Embryonic facial prominence (tissue), 1 donor: ENCODE measurements around the gene RCBTB1.
"Not testable (repeated sequence)": the region's sequence is repeated elsewhere in the genome, so short reads cannot be mapped to it uniquely, and the experiment has no call there.

Experiments
- DNase-seq: peaks from one replicate; pipeline ENCODE4 v3.0.0-alpha.2; 2016; ENCODE audit errors: extremely low spot score

RCBTB1 gene

DNA sequence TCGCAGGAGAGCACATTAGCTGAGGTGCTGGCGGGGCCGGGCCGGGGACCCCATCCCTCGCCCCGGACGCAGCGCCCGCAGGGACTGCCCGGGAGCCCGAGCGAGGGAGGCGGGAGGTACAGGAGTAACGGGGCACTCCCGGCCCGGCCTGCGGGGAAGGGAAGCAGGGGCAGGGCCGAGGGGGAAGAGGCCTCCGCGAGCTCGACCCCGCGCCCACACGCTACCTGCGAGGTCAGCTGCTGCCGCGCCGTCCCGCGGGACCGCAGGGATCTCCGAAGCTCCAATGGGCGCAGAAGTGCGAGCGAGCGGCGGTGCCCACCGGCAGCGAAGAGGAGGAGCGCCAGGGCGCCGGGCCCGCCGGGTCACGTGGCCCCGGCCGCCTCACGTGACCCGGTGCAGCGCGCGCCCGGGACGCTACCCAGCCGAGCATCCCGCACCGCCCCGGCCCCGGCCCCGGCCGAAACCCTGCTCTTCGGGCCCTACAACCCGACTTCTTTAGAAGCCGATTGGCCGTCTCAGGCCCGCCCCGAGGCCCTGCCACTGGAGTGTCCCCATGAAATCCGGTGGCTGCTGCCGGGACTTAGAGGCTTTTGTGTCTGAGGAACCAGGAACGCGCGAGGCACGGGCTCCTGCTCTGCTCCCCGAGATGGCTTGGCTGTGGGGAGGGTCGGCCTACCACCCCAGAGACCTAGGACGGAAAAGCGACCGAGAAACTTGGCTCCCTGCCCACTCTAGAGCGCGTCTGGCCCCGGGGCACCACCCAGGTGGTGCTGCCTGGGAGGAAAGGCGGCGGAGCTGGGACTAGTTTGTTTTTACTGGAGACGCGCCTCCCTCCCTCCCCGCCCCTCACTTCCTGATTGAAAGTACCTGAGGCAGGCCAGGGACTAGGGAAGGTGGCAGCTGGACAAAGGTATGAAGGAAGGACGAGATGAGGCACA, at the start of gene RCBTB1:
RCBTB1 (minus strand) TSS at position 339 of the 938 bp plus-strand sequence. CDS start 18,279 bp downstream, outside the sequence.
- DNase-seq, result peak; percentile 32

DNA sequence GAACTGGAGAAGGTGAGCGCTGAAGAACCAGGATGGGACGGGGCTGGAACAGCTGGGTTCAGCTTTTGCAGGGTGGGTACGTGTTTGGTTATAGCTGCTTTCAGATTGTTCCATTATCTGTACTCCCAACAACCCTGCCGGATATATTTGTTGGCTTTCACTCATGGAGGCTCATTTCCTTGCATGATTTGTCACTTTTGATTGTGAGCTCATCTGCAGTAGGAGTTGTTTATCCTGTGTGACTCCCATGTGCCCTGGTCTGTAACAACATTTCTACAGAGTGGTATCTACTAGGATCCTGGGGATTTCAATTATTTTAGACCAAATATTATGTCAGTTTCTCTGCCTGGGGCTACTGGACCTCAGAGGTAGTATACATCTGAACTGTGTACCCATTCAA, 48.4 kb upstream of the RCBTB1 start:
- no peak for DNase-seq

DNA sequence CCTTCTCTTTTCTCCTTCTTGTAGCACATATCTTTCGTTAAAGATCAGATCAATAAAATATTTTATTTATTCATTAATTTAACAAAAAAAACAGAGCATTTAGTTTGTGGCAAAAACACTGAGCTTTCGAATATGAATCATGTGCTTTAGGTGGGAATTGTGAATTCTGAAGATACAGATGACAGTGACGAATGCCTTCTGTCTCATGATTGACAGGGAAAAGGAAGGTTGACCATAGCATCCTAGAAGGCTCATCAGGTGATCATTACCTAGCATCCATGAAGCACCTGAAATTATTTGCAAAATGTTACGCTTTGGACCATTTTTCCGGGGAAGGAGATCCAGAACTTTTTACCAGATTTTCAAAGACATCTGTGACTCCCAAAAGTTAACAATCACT, 46.8 kb upstream of the RCBTB1 start:
- DNase-seq, result no peak

DNA sequence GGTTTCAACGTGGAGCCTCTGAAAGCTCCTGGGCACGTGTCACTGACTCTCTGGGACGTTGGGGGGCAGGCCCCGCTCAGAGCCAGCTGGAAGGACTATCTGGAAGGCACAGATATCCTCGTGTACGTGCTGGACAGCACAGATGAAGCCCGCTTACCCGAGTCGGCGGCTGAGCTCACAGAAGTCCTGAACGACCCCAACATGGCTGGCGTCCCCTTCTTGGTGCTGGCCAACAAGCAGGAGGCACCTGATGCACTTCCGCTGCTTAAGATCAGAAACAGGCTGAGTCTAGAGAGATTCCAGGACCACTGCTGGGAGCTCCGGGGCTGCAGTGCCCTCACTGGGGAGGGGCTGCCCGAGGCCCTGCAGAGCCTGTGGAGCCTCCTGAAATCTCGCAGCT, 45.2 kb upstream of the RCBTB1 start:
- DNase-seq, result no peak

DNA sequence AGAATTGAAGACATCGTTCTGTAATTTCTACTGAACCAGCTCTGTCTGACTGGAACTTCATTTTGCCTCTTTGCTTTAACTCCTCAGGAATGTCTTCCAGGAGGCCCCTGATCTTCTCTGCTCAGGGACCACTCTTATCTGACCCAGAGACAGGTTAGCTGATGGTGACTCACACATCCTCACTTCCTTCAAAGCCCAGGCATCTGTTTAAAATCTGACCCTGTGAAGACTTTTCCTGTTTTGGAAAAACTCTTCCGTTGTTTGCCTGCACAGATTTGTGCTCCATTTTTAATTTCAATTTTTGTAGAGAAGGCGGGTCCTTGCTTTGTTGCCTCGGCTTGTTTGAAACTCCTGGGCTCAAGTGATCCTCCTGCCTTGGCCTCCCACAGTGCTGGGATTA, 44.6 kb upstream of the RCBTB1 start:
- no peak for DNase-seq

DNA sequence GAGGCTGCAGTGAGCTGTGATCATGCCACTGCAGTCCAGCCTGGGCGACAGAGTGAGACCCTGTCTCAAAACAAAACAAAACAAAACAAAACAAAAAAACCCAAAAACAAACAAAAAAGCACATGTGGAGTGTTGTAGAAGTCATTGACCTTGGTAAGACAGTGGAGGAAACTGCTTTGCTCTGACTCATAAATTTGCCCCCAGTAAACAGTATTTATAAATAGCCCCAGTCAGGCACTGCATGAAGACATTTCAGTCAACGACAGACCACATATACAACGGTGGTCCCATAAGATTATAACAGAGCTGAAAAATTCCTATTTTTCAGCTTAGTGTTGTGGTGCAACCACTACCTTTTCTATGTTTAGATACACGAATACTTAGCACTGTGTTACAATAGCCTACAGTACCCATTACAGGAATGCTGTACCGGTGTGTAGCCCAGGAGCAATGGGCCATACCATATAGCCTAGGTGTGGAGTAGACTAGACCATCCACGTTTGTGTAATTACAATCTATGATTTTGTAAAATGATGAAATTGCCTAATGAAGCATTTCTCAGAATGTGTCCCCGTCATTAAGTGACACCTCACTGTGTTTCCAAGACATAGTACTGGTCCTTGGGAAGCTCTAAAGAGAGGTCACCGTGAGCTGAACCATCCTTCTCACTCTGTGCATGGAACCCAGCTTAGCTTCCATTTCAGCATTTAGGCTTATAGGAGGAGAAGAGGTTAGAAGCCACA, 44.0 kb upstream of the RCBTB1 start:
- DNase-seq, result no peak

DNA sequence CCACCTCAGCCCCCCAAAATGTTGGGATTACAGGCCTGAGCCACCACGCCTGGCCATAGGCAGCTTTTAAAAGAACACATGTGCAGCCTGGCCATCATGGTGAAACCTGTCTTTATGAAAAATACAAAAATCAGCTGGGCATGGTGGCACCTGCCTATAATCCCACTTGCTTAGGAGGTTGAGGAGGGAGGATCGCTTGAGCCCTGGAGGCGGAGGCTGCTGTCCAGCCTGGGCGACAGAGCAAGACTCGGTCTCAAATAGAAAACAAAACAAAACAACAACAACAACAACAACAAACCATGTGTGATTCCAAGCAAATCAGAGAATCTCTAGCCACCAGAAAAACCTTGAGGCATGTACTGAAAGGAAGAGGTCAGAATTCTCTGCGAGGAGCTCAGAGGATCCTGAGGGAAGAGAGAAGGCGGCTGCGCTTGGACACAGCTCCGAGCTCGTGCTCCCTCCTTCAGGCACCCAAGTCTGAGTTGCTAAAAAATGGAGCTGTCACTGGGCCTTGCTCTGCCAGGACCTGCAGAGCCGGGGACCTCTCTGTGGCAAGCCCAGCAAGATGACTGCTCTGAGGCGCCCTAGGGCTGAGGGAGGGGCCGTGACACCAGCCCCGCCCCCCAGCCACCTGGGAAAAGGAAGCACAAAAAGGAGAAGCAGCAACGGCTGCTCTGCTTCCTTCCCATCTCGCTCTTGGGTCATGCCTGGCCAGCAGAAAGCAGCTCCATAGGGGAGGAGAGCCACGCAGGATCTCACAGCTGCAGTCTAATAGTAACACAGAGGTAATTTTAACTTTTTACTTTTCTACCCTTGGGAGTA, 42.7 kb upstream of the RCBTB1 start, which contains the start of gene ARL11:
ARL11 (plus strand) TSS at position 677 of the 822 bp plus-strand sequence. CDS start 1,941 bp downstream, outside the sequence.
- no peak for DNase-seq

DNA sequence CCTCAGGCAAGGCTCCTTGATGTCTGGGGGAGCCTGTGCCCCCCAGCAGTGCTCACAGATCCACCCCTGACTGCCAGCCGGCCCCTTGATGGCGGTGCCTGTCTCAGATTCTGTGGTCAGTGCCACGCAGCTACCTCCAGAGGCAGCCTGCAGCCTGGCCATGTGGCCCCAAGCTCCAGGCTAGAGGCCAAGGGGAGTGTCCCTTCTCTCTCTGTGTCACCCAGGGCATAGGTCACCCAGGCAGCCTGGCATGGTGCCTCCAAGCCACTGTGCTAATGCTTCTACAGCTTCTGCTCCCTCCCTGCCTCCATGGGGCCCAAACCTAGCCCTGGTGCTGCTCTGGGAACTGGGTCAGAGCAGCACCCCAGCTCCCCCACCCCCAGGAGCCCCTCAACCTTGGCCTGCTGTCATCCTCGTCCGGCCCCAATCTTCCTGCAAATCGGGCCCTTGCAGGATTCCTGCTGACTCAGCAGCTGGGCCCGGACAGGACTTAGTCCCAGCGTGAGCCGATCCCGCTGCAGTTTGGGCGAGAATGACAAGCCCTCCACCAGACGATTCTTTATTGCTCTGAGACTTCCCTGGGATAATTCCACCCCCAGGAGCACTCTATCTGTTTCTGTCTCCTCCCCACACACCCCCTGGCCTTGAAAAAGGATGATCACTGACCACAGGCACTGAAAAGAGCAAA, 40.2 kb upstream of the RCBTB1 start:
- DNase-seq, result no peak

DNA sequence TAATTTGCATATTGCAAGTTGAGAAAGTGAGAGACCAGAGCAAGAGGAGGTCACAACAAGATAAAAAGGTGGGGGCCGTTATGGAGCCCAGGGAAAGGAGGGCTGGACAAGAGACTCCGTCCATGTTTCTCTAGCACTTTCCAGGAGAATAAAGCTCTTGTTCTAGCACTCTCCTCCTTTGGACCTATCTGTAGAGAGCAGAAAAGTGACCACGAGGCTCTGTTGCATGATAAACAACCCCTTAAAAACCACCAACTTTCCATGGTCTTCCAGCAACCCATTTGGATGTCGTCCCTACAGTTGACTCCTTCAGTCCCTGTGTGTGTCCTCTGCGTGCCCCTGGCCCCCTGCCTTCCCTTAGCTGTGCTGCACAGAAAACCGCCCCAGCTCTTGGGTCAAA, 38.9 kb upstream of the RCBTB1 start:
- no peak for DNase-seq

DNA sequence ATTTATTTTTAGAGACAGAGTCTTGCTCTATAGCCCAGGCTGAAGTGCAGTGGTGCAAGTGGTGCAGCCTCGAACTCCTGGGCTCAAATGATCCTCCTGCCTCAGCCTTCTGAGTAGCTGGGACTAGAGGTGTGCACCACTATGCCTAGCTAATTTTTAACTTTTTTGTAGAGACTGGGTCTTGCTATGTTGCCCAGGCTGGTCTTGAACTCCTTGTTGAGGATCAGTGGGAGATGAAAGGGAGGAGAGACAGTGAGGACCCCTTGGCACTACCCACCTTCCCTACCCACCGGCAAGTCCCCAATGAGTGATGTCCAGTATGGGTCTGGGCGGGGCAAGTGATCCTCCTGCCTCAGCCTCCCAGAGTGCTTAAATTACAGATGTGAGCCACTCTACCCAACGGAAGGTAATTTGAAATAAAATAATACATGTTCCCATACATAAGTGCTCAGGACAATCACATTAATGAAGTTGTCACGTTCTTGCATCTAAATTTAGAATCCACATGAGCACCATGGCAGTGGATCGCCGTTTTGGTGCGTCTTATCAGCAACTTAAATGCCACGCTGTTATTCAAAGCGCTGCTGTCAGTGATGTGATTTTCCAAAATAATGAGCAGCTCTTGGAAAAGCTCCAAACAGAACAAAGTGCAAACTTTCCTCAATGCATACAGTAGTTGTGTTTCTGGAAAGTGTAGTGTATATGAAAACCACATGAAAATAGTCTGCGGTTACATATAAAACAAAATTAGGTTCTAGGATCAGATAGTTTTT, 37.0 kb upstream of the RCBTB1 start:
- no peak for DNase-seq

DNA sequence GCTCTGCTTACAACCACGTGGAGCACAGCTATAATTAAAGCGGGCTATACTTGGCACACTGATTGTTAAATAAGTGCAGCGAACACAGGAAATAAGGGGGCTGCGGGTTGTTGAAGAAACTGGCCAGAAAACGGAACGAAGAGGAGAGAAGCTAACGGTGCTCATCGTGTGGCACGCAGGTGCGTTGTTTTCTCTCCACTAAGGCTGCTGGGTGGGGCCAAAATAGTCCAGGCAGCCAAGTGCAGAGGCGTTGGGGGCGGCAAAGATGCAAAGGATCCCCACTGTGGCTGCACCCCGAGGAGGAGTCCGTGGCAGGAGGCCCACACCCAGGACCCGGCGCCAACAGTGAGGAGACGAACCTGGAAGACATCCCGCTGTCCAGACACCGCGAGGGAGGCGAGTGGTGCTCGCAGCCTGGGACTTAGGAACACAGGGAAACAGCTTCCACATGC, 34.8 kb upstream of the RCBTB1 start:
- DNase-seq, result no peak

DNA sequence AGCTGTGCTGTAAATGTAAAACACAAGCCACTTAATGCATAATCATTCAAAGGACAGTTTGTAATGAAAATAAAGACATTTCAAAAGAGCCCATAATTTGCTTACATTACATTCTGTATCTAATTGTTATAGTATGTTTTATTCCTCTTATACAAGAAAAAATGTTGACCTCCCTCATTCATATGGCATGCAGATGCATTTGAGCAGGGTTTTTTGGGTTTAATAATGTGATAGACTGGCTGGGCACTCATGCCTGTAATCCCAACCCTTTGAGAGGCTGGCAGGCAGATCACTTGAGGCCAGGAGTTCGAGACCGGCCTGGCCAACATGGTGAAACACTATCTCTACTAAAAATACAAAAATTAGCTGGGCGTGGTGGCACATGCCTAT, 31.3 kb upstream of the RCBTB1 start:
- DNase-seq, result peak; percentile 8

DNA sequence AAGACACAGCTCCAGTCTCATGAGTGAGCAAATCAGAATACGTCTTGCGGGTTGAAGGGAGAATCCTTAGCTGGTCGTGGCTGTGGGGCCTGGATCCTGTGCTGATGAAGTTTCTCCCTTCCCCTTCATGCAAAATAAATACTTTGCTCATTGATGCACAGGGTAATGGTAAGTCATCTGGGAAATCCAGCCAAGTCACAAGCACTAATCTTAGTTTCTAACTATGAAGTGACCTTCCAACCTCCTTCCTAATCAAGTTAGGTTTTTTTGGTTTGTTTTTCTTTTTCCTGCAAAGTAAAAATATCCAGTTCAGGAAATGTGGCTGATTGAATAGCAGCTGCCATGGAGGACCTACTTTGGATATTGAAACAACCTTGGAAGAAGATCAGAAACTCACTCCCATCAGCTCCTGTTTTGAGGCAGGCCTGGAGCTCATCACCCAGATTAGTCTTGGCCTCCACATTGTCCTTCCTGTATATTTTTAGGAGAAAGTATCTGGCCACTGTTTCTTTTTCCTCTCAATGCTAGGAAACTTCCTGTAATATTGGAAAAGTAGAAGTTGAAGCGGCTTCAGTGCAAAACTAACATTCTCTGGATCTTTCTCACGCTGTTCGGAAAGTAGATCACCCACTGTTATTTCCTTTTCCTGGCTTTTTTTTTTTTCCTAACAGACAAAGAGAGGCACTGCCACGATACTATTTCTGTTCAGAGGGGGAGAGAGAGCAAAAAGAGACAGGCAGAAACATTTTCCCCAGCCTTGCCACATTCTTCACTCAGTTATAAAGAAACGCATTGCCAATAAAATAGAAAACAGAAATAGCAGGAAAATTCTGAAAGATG, 30.7 kb upstream of the RCBTB1 start:
- DNase-seq, result no peak

DNA sequence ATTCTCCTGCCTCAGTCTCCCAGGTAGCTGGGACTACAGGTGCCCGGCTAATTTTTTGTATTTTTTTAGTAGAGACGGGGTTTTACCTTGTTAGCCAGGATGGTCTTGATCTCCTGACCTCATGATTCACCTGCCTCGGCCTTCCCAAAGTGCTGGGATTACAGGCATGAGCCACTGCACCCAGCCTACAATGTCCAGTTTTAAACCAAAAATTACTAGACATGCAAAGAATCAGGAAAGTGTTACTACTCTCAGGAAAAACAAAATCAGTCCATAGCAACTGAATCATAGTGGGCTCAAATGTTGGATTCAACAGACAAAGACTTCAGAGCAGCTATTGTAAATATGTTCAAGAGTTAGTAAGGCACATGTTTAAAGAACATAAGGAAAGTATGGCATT, 26.7 kb upstream of the RCBTB1 start:
- not testable (repeated sequence) for DNase-seq

DNA sequence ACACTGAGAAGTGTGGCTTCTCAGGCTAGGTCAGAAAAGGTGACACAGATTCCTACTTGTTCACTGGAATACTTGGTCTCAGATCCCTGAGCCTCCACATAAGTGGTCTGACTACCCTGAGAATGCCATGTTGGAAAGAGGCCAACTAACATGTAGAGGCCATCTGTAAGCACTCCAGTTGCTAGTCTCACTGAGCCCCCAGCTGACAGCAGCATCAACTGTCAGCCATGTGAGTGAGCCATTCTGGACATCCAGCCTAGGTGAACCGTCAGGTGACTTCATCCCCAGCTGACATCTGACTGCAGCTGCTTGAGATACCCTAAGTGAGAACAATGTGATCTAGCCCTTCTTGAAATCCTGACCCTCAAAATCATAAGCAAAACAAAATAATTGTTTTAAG, 24.8 kb upstream of the RCBTB1 start:
- no peak for DNase-seq

DNA sequence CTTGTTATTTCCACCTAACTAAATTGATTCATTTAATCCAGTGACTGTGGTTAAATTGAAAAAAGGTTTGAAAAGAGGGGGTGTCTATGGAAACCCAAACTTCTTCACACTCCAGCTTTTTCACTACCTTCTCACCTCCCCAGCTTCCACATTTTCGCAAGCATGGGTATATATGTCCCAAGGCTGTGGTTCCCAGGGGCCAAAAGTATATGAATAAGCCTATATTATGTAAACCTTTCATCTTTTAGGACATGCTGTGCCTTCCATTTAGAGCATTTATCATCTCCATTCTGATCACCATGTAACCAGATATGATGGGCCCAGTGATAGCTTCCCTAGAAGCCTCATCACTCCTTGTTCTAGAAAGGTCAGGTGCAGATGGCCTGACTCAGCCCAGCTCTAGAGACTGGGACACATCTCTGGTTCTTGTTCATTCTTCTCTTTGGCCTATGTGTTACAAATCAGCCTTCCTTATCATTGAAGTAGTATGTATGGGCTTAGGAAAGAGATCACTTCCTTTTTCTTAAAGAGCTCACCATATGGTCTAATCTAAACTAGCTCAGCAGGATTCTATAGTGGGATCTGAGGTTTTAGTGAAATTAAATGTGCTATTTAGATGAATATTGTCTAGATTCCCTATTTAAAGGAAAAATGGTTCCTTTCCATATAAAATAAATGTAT, 23.4 kb upstream of the RCBTB1 start:
- no peak for DNase-seq

DNA sequence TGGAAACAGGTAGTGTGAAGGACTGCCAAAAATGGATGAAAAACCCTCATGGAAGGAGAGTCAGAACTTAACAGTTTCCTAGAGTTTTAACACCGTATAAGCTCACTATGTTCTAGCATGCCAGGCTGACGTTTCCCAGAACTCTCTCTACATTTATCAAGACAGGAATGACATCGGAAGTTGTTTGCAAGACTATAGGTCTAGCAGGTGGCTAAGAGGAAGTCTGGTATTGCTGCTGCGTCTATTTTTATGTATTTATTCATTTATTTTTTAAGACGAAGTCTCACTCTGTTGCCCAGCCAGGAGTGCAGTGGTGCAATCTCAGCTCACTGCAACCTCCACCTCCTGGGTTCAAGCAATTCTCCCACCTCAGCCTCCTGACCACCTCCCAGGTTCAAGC, 22.4 kb upstream of the RCBTB1 start:
- DNase-seq, result no peak

DNA sequence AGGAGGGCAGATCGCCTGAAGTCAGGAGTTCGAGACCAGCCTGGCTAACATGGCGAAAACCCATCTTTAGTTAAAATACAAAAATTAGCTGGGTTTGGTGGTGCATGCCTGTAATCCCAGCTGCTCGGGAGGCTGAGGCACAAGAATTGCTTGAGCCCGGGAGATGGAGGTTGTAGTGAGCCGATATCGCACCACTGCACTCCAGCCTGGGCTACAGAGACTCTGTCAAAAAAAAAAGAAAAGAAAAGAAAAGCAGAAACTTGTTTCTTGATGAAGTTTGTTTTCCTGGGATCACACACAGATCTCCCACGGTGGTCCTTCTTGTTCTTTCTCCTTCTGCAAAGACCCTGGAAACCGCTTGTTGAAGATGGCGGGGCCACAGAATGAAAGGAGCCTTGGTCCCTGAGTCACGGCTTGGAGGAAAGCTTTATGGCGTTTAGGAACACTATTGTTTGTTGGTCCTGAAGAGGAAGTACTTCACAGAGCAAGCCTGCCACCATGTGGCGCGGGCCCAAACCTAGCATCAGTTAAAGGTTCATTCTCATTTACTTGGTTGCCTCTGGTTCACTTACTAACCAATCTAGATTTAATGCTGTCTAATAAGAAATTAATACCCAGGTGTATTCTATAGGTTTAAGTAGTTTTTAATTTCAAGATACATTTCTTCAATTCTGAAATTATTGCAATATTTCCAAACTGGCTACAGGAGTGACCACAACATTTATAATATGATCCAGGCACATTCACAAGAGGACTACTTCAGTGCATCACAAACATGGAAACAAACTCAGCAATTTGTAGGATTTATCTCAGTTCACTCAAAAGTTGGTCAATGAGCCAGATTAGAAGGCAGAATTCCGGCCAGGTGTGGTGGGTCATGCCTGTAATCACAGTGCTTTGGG, 21.6 kb upstream of the RCBTB1 start:
- peak; percentile 67 for DNase-seq
